Stomach (tissue), 4 donors: ENCODE results near the gene IL17REL.

Source experiments
- EP300 ChIP-seq: sonication (generic); formaldehyde crosslinking; IDR thresholded peaks from one replicate; pipeline ENCODE4 v1.6.1; 2017; ENCODE audit warnings: antibody characterized with exemption
- POLR2A ChIP-seq, 4 donors: fragments of 450-650 bp; IDR thresholded peaks; one replicate each; pipeline ENCODE4 v1.6.1; 2016; ENCODE audit warnings: antibody characterized with exemption in 4 of 4, control low read depth in 2 of 4, mild to moderate bottlenecking in 1 of 4, moderate library complexity in 1 of 4
- POLR2AphosphoS5 ChIP-seq, 3 donors: sonication (generic); formaldehyde crosslinking; IDR thresholded peaks; one replicate each; pipeline ENCODE4 v1.6.1; 2016; ENCODE audit warnings: antibody characterized with exemption in 3 of 3
- TF ChIP-seq, protein P1 (sequence below), 7 experiments: fragments of 450-650 bp in 4 of 7; fragments of 200-600 bp in 3 of 7; sonication (generic) in 3 of 7; IDR thresholded peaks; one replicate each; pipeline ENCODE4 v1.5.1; 2016 to 2019; ENCODE audit warnings: antibody characterized with exemption in 7 of 7, control low read depth in 2 of 7, mild to moderate bottlenecking in 1 of 7

GRCh38 chr22:50027639-50028537 is 15.3 kb upstream of the IL17REL start:
- TF ChIP-seq EP300: no peak
- TF ChIP-seq, protein P1, sequence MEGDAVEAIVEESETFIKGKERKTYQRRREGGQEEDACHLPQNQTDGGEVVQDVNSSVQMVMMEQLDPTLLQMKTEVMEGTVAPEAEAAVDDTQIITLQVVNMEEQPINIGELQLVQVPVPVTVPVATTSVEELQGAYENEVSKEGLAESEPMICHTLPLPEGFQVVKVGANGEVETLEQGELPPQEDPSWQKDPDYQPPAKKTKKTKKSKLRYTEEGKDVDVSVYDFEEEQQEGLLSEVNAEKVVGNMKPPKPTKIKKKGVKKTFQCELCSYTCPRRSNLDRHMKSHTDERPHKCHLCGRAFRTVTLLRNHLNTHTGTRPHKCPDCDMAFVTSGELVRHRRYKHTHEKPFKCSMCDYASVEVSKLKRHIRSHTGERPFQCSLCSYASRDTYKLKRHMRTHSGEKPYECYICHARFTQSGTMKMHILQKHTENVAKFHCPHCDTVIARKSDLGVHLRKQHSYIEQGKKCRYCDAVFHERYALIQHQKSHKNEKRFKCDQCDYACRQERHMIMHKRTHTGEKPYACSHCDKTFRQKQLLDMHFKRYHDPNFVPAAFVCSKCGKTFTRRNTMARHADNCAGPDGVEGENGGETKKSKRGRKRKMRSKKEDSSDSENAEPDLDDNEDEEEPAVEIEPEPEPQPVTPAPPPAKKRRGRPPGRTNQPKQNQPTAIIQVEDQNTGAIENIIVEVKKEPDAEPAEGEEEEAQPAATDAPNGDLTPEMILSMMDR (IDR thresholded peaks at IDR 0.05): peak in 1 of 7 experiments; percentile 7
- peak in 2 of 3 donors; percentile 44 to 64 for TF ChIP-seq POLR2AphosphoS5 (IDR thresholded peaks at IDR 0.05)
- TF ChIP-seq POLR2A (IDR thresholded peaks at IDR 0.05): no peak
